Measurements from ENCODE around the gene HDAC9. TPM values are rescaled to one million over a fixed set of nuclear protein-coding genes. Genes with fewer than 3 reads are reported as not detected.

Gene HDAC9
- total and polyA plus RNA-seq, 8 donors: 1.3 to 12.3 (median 3.5) TPM

GRCh38 chr7:18489624-18490023 lies 5.9 kb upstream of the HDAC9 start:
- Histone ChIP-seq H3K27me3 (no peaks in the 10 kb centered on the region), H3K36me3 (no peaks in the 10 kb centered on the region), H3K4me3 (no peak overlapping the region), H3K9me3 (no peaks in the 10 kb centered on the region), H3K27ac (no peak overlapping the region), H3K4me1 (no peaks in the 10 kb centered on the region)
- TF ChIP-seq CTCF (IDR thresholded peaks at IDR 0.05): no peak
- FAIRE-seq (no peak), ATAC-seq (no peak), DNase-seq (no peak)
- 78 to 93% methylated on average over 2 of the region's 2 CpGs for WGBS, 2 donors
- intact Hi-C loops (cut with DNase I): no loop called here

- Histone ChIP-seq H3K4me3 (no peak overlapping the region), H3K36me3 (no peaks in the 10 kb centered on the region), H3K27me3 (no peaks in the 10 kb centered on the region), H3K27ac (no peak overlapping the region), H3K4me1 (peaks cover 0 to 12% (median 0%) of the 10 kb centered on the region in 3 donors), H3K9me3 (no peaks in the 10 kb centered on the region)
- TF ChIP-seq CTCF (IDR thresholded peaks at IDR 0.05): no peak
- WGBS, 2 donors: 70 to 82% methylated on average over 6 of the region's 6 CpGs
- intact Hi-C loops (cut with DNase I): no loop called here
- DNase-seq (no peak), ATAC-seq (no peak), FAIRE-seq (no peak)
Observed at GRCh38 chr7:18491871-18492270, 3.7 kb upstream of the HDAC9 start.

DNA sequence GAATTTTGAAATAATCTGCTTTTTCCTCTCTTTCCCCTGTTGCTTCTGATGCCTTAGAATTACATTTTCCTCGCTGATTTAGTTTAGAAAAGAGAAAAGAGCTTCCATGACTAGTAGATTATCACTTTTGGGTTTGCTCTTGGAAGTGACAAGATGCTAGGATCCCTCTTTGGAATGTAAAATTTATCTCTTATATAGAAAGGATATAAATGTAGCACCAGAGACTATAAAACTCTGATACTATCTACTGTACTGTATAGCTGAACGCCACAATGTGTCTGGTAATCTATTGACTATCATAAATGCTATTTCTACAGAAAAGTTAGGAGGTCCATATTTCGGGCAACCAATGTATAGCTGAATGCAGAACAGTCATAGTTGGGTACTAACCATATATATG lies 1.1 kb upstream of the HDAC9 start:
- Histone ChIP-seq H3K9me3 (no peaks in the 10 kb centered on the region), H3K27ac (no peak overlapping the region), H3K4me1 (peaks cover 0 to 12% (median 0%) of the 10 kb centered on the region in 3 donors), H3K27me3 (no peaks in the 10 kb centered on the region), H3K36me3 (no peaks in the 10 kb centered on the region), H3K4me3 (no peak overlapping the region)
- 78 to 87% methylated on average over 3 of the region's 3 CpGs for WGBS, 2 donors
- no peak for FAIRE-seq
- no peak for ATAC-seq
- DNase-seq: no peak
- no peak for TF ChIP-seq CTCF (IDR thresholded peaks at IDR 0.05)
- intact Hi-C loops (cut with DNase I): no loop called here

- intact Hi-C loops (cut with DNase I): no loop called here
- peak in 2 of 4 donors; percentile 52 to 60 for ATAC-seq
- H3K4me1 ChIP-seq: peaks cover 0 to 12% (median 0%) of the 10 kb centered on the region in 3 donors
- H3K4me3 ChIP-seq: peak overlapping the region in 1 of 4 donors; percentile 35
- DNase-seq: peak in 1 of 6 donors; percentile 19
- no peaks in the 10 kb centered on the region for H3K9me3 ChIP-seq
- no peaks in the 10 kb centered on the region for H3K36me3 ChIP-seq
- WGBS, 2 donors: 77 to 78% methylated on average over 3 of the region's 3 CpGs
- TF ChIP-seq CTCF (IDR thresholded peaks at IDR 0.05): no peak
- no peak for FAIRE-seq
- peak overlapping the region in 1 of 4 donors; percentile 26 for H3K27ac ChIP-seq
- H3K27me3 ChIP-seq: no peaks in the 10 kb centered on the region
Observed at GRCh38 chr7:18494821-18495408, 634 bp upstream of the HDAC9 start.

- TF ChIP-seq CTCF (IDR thresholded peaks at IDR 0.05): no peak
Observed at GRCh38 chr7:18496341-18496700, 772 bp downstream of the HDAC9 start.

More at GRCh38 chr7:18496341-18496700, 772 bp downstream of the HDAC9 start:
- DNase-seq (no peak), FAIRE-seq (no peak), ATAC-seq (no peak)
- intact Hi-C loops (cut with DNase I): no loop called here
- Histone ChIP-seq H3K4me3 (peak overlapping the region in 2 of 4 donors; percentile 7 to 35), H3K9me3 (no peaks in the 10 kb centered on the region), H3K27me3 (no peaks in the 10 kb centered on the region), H3K36me3 (no peaks in the 10 kb centered on the region), H3K27ac (peak overlapping the region in 1 of 4 donors; percentile 26), H3K4me1 (peaks cover 0 to 12% (median 0%) of the 10 kb centered on the region in 3 donors)
- 27 to 47% methylated on average over 3 of the region's 3 CpGs for WGBS, 2 donors

Measured in pancreas (tissue), 10 donors.